HEK293 (cell line): ENCODE data around the gene DCTN3.

Experiments
- BCL11B ChIP-seq: fragments of 450-650 bp; formaldehyde crosslinking; IDR thresholded peaks from 2 replicates; pipeline ENCODE4 v1.5.1; 2016; ENCODE audit warnings: low read depth, missing biosample characterization, missing genetic modification characterization
- EGR2 ChIP-seq: fragments of 450-650 bp; formaldehyde crosslinking; IDR thresholded peaks from 2 replicates; pipeline ENCODE4 v1.5.1; 2016; ENCODE audit warnings: low read depth, missing biosample characterization, missing genetic modification characterization
- KLF1 ChIP-seq: fragments of 450-650 bp; formaldehyde crosslinking; IDR thresholded peaks from 2 replicates; pipeline ENCODE4 v1.5.1; 2016; ENCODE audit warnings: missing biosample characterization, missing genetic modification characterization
- KLF16 ChIP-seq: fragments of 450-650 bp; formaldehyde crosslinking; IDR thresholded peaks from 2 replicates; pipeline ENCODE4 v1.5.1; 2017; ENCODE audit warnings: missing biosample characterization, missing genetic modification characterization
- PRDM1 ChIP-seq: fragments of 450-650 bp; formaldehyde crosslinking; IDR thresholded peaks from 2 replicates; pipeline ENCODE4; 2016; ENCODE audit warnings: missing biosample characterization, missing genetic modification characterization
- SALL2 ChIP-seq: fragments of 450-650 bp; formaldehyde crosslinking; IDR thresholded peaks from 2 replicates; pipeline ENCODE4 v1.5.0; 2017; ENCODE audit warnings: missing biosample characterization, mild to moderate bottlenecking, missing genetic modification characterization, borderline replicate concordance
- SCRT2 ChIP-seq: fragments of 450-650 bp; formaldehyde crosslinking; IDR thresholded peaks from 2 replicates; pipeline ENCODE4 v1.5.1; 2016; ENCODE audit warnings: missing biosample characterization, missing genetic modification characterization
- ZBTB20 ChIP-seq: fragments of 450-650 bp; formaldehyde crosslinking; IDR thresholded peaks from 2 replicates; pipeline ENCODE4 v1.5.1; 2016; ENCODE audit warnings: missing biosample characterization, missing genetic modification characterization
- ZBTB21 ChIP-seq: fragments of 450-650 bp; formaldehyde crosslinking; IDR thresholded peaks from 2 replicates; pipeline ENCODE4 v1.5.1; 2017; ENCODE audit warnings: missing biosample characterization, missing genetic modification characterization
- ZBTB48 ChIP-seq: fragments of 450-650 bp; formaldehyde crosslinking; IDR thresholded peaks from 2 replicates; pipeline ENCODE4 v1.5.1; 2016; ENCODE audit warnings: missing biosample characterization, missing genetic modification characterization
- ZFP37 ChIP-seq: fragments of 450-650 bp; formaldehyde crosslinking; IDR thresholded peaks from 2 replicates; pipeline ENCODE4 v1.5.1; 2016; ENCODE audit warnings: missing biosample characterization, missing genetic modification characterization
- ZNF175 ChIP-seq: fragments of 450-650 bp; formaldehyde crosslinking; IDR thresholded peaks from 2 replicates; pipeline ENCODE4 v1.5.1; 2016; ENCODE audit warnings: missing biosample characterization, missing genetic modification characterization
- ZNF335 ChIP-seq: fragments of 450-650 bp; formaldehyde crosslinking; conservative IDR thresholded peaks from 2 replicates; pipeline ENCODE4 v1.5.1; 2016; ENCODE audit warnings: missing biosample characterization, missing genetic modification characterization
- ZNF366 ChIP-seq: fragments of 450-650 bp; formaldehyde crosslinking; conservative IDR thresholded peaks from 2 replicates; pipeline ENCODE4 v1.5.1; 2016; ENCODE audit warnings: missing biosample characterization, missing genetic modification characterization
- ZNF404 ChIP-seq: fragments of 450-650 bp; formaldehyde crosslinking; IDR thresholded peaks from 2 replicates; pipeline ENCODE4 v1.5.1; 2017; ENCODE audit warnings: missing biosample characterization, missing genetic modification characterization
- ZNF423 ChIP-seq: fragments of 450-650 bp; formaldehyde crosslinking; IDR thresholded peaks from 2 replicates; pipeline ENCODE4 v1.5.1; 2016; ENCODE audit warnings: missing biosample characterization, missing genetic modification characterization
- ZNF544 ChIP-seq: fragments of 450-650 bp; formaldehyde crosslinking; IDR thresholded peaks from 2 replicates; pipeline ENCODE4 v1.5.0; 2017; ENCODE audit warnings: missing biosample characterization, missing genetic modification characterization
- ZNF548 ChIP-seq: fragments of 450-650 bp; formaldehyde crosslinking; IDR thresholded peaks from 2 replicates; pipeline ENCODE4 v1.5.1; 2016; ENCODE audit warnings: missing biosample characterization, missing genetic modification characterization
- ZNF629 ChIP-seq: fragments of 450-650 bp; formaldehyde crosslinking; IDR thresholded peaks from 2 replicates; pipeline ENCODE4 v1.5.1; 2017; ENCODE audit warnings: missing biosample characterization, missing genetic modification characterization
- ZNF843 ChIP-seq: fragments of 450-650 bp; formaldehyde crosslinking; IDR thresholded peaks from 2 replicates; pipeline ENCODE4 v1.5.1; 2016; ENCODE audit warnings: missing biosample characterization, missing genetic modification characterization
- ZXDB ChIP-seq: fragments of 450-650 bp; formaldehyde crosslinking; IDR thresholded peaks from 2 replicates; pipeline ENCODE4 v1.5.1; 2016; ENCODE audit warnings: missing biosample characterization, missing genetic modification characterization
- TF ChIP-seq, protein P1 (sequence below): fragments of 450-650 bp; formaldehyde crosslinking; IDR thresholded peaks from 2 replicates; pipeline ENCODE4 v1.5.1; 2016; ENCODE audit warnings: missing biosample characterization, missing genetic modification characterization, low read depth
- TF ChIP-seq, protein P2 (sequence below): fragments of 450-650 bp; formaldehyde crosslinking; optimal IDR thresholded peaks from 2 replicates; pipeline ENCODE3; 2016; ENCODE audit warnings: missing biosample characterization, mild to moderate bottlenecking, missing genetic modification characterization
- TF ChIP-seq, protein P3 (sequence below): fragments of 450-650 bp; formaldehyde crosslinking; IDR thresholded peaks from 2 replicates; pipeline ENCODE4 v1.5.1; 2016; ENCODE audit warnings: missing biosample characterization, missing genetic modification characterization, borderline replicate concordance
- TF ChIP-seq, protein P4 (sequence below): fragments of 450-650 bp; formaldehyde crosslinking; IDR thresholded peaks from 2 replicates; pipeline ENCODE4 v1.5.1; 2016; ENCODE audit warnings: missing biosample characterization, missing genetic modification characterization
- TF ChIP-seq, protein P5 (sequence below): fragments of 450-650 bp; formaldehyde crosslinking; conservative IDR thresholded peaks from 2 replicates; pipeline ENCODE4 v1.5.1; 2016; ENCODE audit warnings: low read depth, missing biosample characterization, missing genetic modification characterization

The DCTN3 gene

DNA sequence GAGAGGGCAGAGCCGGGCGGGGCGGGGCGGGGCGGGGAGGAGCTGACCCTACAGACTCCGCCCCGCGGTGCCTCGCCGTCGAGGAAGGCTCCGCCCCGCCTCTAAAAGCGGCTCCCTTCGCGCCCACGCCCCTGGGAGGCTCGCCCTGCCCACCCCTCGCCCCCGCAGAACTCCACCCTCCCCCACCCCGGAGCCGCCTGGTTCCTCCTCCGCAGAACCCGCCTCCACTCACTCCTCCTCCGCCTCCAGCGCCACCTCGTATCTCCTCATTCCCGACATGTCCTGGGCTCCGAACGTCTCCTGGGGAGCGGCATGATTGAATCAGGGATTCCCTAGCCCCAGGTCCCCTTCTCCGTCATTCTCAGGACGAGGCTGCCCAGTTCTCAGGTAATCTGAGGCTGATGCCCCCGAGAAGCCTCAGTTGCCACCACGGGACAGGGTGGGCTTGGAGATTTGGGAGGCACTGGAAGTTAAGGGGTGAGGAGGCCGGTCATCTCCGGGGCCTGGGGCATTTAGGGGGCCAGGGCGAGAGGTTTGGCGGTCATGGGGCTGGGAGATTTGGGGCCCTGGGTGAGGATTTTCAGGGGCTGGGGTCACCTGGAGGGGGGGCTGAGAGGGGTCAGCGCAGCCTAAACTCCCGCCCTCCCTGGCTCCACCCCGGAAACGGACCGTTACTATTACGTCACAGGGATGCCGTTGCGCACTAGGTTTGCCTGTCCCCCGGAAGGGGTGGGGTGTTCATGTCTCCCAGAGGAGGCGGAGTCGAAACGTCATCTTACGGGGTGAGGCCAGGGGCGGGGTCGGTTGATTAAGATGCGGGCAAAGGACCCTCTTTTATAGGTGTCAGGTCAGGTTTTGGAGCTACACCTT lies 45.3 kb upstream of the DCTN3 start (continued):
- TF ChIP-seq, protein P1, sequence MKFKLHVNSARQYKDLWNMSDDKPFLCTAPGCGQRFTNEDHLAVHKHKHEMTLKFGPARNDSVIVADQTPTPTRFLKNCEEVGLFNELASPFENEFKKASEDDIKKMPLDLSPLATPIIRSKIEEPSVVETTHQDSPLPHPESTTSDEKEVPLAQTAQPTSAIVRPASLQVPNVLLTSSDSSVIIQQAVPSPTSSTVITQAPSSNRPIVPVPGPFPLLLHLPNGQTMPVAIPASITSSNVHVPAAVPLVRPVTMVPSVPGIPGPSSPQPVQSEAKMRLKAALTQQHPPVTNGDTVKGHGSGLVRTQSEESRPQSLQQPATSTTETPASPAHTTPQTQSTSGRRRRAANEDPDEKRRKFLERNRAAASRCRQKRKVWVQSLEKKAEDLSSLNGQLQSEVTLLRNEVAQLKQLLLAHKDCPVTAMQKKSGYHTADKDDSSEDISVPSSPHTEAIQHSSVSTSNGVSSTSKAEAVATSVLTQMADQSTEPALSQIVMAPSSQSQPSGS: peak; percentile 94
- TF ChIP-seq ZXDB (tag by site-specific recombination): peak; percentile 38; the same call in 1 of the 2 replicates
- TF ChIP-seq ZNF335: peak; percentile 20; the same call in 1 of the 2 replicates
- TF ChIP-seq ZFP37: no peak
- no peak for TF ChIP-seq ZNF843 (tag by site-specific recombination)
- peak; percentile 87 for TF ChIP-seq ZBTB20 (tag by site-specific recombination)
- no peak for TF ChIP-seq ZNF544
- no peak for TF ChIP-seq ZNF175 (tag by site-specific recombination)
- peak; percentile 90 for TF ChIP-seq EGR2 (tag by site-specific recombination)
- TF ChIP-seq ZNF423 (tag by site-specific recombination): 0 out of 2 replicates have a peak, but pooled peaks have one; percentile 22
- TF ChIP-seq ZBTB21 (tag by site-specific recombination): peak; percentile 96
- TF ChIP-seq KLF16 (tag by site-specific recombination): no peak
- 0 out of 2 replicates have a peak, but pooled peaks have one; percentile 43 for TF ChIP-seq BCL11B (tag by site-specific recombination)
- peak; percentile 34 for TF ChIP-seq KLF1 (tag by site-specific recombination)
- TF ChIP-seq, protein P2, sequence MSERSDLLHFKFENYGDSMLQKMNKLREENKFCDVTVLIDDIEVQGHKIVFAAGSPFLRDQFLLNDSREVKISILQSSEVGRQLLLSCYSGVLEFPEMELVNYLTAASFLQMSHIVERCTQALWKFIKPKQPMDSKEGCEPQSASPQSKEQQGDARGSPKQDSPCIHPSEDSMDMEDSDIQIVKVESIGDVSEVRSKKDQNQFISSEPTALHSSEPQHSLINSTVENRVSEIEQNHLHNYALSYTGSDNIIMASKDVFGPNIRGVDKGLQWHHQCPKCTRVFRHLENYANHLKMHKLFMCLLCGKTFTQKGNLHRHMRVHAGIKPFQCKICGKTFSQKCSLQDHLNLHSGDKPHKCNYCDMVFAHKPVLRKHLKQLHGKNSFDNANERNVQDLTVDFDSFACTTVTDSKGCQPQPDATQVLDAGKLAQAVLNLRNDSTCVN: peak; percentile 27
- no peak for TF ChIP-seq ZNF366 (tag by site-specific recombination)
- no peak for TF ChIP-seq SALL2 (tag by site-specific recombination)
- peak; percentile 65; the same call in 1 of the 2 replicates for TF ChIP-seq ZBTB48 (tag by site-specific recombination)
- no peak for TF ChIP-seq ZNF548 (tag by site-specific recombination)
- TF ChIP-seq, protein P3, sequence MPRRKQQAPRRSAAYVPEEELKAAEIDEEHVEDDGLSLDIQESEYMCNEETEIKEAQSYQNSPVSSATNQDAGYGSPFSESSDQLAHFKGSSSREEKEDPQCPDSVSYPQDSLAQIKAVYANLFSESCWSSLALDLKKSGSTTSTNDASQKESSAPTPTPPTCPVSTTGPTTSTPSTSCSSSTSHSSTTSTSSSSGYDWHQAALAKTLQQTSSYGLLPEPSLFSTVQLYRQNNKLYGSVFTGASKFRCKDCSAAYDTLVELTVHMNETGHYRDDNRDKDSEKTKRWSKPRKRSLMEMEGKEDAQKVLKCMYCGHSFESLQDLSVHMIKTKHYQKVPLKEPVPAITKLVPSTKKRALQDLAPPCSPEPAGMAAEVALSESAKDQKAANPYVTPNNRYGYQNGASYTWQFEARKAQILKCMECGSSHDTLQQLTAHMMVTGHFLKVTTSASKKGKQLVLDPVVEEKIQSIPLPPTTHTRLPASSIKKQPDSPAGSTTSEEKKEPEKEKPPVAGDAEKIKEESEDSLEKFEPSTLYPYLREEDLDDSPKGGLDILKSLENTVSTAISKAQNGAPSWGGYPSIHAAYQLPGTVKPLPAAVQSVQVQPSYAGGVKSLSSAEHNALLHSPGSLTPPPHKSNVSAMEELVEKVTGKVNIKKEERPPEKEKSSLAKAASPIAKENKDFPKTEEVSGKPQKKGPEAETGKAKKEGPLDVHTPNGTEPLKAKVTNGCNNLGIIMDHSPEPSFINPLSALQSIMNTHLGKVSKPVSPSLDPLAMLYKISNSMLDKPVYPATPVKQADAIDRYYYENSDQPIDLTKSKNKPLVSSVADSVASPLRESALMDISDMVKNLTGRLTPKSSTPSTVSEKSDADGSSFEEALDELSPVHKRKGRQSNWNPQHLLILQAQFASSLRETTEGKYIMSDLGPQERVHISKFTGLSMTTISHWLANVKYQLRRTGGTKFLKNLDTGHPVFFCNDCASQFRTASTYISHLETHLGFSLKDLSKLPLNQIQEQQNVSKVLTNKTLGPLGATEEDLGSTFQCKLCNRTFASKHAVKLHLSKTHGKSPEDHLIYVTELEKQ (tag by site-specific recombination): 0 out of 2 replicates have a peak, but pooled peaks have one; percentile 18
- no peak for TF ChIP-seq PRDM1
- TF ChIP-seq, protein P4, sequence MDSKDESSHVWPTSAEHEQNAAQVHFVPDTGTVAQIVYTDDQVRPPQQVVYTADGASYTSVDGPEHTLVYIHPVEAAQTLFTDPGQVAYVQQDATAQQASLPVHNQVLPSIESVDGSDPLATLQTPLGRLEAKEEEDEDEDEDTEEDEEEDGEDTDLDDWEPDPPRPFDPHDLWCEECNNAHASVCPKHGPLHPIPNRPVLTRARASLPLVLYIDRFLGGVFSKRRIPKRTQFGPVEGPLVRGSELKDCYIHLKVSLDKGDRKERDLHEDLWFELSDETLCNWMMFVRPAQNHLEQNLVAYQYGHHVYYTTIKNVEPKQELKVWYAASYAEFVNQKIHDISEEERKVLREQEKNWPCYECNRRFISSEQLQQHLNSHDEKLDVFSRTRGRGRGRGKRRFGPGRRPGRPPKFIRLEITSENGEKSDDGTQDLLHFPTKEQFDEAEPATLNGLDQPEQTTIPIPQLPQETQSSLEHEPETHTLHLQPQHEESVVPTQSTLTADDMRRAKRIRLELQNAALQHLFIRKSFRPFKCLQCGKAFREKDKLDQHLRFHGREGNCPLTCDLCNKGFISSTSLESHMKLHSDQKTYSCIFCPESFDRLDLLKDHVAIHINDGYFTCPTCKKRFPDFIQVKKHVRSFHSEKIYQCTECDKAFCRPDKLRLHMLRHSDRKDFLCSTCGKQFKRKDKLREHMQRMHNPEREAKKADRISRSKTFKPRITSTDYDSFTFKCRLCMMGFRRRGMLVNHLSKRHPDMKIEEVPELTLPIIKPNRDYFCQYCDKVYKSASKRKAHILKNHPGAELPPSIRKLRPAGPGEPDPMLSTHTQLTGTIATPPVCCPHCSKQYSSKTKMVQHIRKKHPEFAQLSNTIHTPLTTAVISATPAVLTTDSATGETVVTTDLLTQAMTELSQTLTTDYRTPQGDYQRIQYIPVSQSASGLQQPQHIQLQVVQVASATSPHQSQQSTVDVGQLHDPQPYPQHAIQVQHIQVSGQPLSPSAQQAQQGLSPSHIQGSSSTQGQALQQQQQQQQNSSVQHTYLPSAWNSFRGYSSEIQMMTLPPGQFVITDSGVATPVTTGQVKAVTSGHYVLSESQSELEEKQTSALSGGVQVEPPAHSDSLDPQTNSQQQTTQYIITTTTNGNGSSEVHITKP (tag by site-specific recombination): no peak
- no peak for TF ChIP-seq ZNF404 (tag by site-specific recombination)
- TF ChIP-seq SCRT2 (tag by site-specific recombination): no peak
- TF ChIP-seq, protein P5, sequence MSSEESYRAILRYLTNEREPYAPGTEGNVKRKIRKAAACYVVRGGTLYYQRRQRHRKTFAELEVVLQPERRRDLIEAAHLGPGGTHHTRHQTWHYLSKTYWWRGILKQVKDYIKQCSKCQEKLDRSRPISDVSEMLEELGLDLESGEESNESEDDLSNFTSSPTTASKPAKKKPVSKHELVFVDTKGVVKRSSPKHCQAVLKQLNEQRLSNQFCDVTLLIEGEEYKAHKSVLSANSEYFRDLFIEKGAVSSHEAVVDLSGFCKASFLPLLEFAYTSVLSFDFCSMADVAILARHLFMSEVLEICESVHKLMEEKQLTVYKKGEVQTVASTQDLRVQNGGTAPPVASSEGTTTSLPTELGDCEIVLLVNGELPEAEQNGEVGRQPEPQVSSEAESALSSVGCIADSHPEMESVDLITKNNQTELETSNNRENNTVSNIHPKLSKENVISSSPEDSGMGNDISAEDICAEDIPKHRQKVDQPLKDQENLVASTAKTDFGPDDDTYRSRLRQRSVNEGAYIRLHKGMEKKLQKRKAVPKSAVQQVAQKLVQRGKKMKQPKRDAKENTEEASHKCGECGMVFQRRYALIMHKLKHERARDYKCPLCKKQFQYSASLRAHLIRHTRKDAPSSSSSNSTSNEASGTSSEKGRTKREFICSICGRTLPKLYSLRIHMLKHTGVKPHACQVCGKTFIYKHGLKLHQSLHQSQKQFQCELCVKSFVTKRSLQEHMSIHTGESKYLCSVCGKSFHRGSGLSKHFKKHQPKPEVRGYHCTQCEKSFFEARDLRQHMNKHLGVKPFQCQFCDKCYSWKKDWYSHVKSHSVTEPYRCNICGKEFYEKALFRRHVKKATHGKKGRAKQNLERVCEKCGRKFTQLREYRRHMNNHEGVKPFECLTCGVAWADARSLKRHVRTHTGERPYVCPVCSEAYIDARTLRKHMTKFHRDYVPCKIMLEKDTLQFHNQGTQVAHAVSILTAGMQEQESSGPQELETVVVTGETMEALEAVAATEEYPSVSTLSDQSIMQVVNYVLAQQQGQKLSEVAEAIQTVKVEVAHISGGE (tag by site-specific recombination): peak; percentile 89
- TF ChIP-seq ZNF629: peak; percentile 97
